HG03565 (cell line): ENCODE results near the gene SMG5.
A peak's percentile ranks its signal among the peaks of the same experiment; 100 is the strongest.
"Not testable (repeated sequence)": the region's sequence is repeated elsewhere in the genome, so short reads cannot be mapped to it uniquely, and the experiment has no call there.

Experiments used
- ATAC-seq: cut with Tn5 transposase; IDR thresholded peaks from one replicate; pipeline ENCODE4 v1.9.1; 2021; ENCODE audit warnings: mild to moderate bottlenecking, moderate library complexity; ENCODE audit not compliant: unreplicated experiment

The SMG5 gene

DNA sequence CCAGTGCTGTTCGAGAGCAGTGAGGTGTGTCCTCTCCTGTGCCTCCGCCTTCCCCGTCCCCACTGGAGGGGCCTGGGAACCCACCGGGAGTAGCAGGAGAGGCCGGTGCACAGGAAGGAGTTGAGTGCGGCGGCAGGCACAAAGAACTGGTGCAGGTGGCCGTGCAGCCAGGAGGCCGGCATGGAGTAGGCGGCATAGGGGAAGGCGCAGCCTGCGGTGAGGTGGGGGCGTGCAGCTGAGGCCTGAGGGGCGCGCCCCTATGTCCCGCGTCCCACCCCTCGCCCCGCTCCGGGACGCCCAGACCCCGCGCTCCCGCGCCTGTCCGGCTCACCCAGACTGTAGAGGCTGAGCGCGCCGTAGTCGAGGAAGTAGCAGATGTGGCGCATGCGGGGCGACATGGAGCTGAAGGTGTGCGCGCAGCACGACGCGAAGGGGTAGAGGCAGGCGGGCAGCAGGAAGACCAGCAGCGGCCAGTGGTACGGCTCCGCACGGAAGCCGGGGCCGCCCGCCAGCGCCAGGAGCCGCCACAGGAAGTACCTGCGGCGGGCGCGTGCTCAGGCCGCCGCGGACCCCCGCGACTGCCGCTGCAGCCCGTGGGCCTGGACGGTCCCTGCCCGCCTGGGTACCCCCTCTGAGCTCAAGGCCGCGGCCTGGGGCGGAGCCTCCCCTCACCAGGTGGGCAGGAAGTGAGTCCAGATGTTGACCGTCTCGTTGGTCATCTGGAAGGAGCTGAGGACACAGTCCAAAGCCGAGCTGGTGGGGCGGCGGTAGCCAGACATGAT is 37.0 kb downstream of the SMG5 start:
- ATAC-seq: no peak

DNA sequence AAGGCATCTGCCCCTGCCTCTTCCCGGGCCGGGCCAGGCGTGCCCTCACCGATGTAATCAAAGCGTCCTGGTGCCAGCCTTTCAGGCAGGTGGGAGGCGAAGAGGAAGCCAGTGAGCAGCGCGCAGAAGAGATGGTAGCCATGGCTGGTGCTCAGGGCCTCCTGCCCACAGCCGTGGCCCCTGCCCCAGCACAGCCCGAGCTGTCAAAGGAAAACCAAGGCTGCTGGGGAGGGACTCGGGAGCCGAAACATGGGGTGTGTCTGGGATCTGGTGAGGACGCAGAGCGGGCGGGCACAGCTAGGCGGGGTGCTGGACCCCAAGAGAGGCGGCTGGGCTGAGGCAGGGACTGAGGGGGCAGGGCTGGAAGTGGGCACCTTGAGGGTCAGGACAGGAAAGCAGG is 37.9 kb downstream of the SMG5 start:
- ATAC-seq: no peak

DNA sequence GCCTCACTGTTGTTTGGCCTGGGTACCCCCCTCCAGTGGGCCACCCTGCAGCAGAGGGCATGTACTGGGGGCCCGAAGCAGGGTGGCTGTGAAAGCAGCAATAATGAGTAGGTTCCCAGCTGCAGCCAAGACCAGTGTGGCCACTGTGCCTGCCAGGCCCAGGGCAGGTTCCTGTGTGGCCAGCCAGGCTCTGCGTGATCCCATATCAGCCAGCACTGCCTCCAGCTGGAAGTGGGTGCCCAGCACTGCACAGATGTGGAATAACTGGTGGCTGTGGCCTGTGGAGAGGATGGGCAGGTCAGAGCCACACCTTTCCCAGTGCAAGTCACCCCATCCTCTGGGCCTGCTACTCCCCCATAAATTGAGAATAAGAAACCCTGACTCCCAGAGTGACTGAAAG is 38.5 kb downstream of the SMG5 start:
- no peak for ATAC-seq

DNA sequence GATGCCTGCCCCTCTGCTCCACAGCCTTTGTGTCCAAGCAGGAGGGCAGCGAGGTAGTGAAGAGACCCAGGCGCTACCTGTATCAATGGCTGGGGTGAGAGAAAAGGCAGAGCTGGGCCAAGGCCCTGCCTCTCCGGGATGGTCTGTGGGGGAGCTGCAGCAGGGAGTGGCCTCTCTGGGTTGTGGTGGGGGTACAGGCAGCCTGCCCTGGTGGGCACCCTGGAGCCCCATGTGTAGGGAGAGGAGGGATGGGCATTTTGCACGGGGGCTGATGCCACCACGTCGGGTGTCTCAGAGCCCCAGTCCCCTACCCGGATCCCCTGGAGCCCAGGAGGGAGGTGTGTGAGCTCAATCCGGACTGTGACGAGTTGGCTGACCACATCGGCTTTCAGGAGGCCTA is 39.9 kb downstream of the SMG5 start:
- no peak for ATAC-seq

DNA sequence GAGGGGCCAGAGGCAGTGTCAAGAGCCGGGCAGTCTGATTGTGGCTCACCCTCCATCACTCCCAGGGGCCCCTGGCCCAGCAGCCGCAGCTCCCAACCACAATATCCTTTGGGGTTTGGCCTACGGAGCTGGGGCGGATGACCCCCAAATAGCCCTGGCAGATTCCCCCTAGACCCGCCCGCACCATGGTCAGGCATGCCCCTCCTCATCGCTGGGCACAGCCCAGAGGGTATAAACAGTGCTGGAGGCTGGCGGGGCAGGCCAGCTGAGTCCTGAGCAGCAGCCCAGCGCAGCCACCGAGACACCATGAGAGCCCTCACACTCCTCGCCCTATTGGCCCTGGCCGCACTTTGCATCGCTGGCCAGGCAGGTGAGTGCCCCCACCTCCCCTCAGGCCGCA is 40.7 kb downstream of the SMG5 start, which contains the start of gene BGLAP:
BGLAP (plus strand) TSS at position 259 of the 400 bp plus-strand sequence; CDS start at position 307, 48 bp downstream.
- no peak for ATAC-seq

DNA sequence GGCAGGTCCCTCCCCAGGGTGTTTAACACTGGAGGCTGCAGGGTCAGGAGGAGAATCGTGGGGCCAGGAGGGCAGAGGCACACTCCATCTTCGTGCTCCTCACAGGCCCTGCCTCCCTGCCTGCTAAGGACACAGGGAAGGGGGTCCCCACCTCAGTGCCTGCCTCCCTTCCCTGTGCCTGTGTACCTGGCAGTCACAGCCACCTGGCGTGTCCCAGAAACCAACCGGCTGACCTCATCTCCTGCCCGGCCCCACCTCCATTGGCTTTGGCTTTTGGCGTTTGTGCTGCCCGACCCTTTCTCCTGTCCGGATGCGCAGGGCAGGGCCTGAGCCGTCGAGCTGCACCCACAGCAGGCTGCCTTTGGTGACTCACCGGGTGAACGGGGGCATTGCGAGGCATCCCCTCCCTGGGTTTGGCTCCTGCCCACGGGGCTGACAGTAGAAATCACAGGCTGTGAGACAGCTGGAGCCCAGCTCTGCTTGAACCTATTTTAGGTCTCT is 41.3 kb downstream of the SMG5 start:
- ATAC-seq: no peak

DNA sequence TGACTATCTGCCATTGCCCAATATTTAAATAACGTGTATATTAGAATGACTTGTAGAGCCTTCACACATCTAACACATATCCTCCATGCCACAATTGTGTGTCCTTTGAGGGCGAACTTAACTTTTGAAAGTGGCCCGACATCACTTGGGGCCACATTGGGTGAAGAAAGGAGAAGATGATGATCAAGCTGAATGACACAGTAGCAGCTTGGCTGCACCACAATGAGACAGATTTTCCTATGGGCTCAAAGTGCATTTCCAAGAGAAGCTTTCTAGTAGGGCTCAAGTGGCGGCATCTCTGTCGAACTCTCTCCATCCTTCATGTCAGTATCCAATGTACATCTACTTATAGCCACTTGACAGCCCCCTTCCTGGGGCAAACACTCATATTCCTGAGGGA is 44.4 kb downstream of the SMG5 start:
- ATAC-seq: no peak

DNA sequence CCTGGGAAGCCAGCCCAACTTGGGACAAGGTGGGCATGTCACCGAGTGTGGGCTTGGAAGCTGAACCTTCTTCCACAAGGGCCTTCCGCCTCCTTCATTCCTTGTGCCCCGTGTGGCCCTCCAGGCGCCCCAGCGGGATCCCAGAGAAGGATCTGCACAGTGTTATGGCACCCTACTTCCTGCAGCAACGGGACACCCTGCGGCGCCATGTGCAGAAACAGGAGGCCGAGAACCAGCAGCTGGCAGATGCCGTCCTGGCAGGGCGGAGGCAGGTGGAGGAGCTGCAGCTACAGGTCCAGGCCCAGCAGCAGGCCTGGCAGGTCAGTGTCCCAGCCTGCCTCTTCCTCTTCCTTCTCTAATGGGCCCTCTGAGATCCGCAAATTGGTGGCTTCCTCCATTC is 46.5 kb downstream of the SMG5 start:
- no peak for ATAC-seq

DNA sequence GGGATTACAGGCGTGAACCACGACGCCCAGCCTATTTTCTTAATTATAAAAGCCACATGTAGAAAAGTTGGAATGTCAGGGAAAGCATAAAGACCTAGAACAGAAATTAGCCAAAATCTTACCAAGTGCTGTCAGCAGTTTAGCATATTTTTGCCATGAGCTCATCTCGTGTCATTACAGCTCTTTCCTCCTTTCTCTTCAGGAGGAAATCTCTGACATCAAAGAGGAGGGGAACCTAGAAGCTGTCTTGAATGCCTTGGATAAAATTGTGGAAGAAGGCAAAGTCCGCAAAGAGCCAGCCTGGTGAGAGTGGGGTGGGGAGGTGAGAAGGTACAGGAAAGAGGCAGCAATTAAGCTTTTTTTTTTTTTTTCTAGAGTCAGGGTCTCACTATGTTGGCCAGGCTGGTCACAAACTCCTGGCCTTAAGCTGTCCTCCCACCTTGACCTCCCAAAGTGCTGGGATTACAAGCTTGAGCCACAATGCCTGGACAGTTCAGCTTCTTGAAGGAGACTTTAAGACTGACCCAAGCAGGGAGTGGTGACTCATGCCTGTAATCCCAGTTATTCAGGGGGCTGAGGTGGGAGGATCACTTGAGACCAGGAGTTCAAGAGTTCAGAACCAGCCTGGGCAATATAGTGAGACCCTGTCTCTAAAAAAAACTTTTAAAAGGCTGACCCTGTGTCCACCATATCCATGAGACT is 49.0 kb downstream of the SMG5 start:
- ATAC-seq: no peak

DNA sequence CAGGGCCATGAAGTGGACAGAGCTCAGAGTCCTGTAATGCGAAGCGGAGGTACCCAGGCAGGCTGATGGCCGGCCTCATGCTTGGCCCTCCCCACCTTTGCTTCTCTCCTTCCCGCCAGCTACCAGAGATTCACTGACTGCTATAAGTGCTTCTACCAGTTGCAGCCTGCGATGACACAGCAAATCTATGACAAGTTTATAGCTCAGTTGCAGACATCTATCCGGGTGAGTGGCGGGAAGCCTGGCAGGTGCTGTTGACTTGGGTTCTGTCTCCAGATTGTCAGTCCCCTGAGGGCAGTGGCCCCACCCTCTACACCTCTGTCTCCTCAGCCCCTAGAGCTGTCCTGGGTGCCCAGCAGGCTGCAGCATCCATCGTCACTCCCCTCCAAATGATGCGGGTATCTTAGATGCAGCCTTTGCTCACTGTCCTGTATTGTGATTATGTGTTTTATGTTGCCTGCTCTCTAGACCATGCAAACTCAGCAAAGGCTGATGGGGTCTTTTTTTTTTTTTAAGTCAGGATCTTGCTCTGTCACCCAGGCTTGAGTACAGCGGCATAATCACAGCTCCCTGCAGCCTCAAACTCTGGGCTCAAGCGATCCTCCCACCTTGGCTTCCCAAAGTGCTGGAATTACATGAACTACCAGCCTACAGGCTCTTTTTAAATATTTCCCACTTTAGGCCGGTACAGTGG is 50.3 kb downstream of the SMG5 start:
- ATAC-seq: no peak

DNA sequence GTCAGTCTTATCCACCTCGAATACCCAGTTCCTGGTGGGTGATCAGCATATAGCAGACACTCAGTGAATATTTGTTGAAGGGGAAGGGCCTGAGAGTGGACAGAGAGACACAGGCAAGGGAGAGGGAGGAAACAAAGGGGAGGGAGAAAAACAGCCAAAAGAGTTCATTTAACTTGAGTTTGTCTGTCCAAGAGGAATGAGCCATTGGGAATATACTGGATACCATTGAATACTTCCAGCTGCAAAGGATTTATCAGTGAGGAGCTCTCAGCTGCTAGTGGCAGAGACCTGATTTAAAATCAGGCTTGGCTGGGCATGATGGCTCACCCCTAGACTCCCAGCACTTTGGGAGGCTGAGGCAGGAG is 52.2 kb downstream of the SMG5 start:
- ATAC-seq: no peak

DNA sequence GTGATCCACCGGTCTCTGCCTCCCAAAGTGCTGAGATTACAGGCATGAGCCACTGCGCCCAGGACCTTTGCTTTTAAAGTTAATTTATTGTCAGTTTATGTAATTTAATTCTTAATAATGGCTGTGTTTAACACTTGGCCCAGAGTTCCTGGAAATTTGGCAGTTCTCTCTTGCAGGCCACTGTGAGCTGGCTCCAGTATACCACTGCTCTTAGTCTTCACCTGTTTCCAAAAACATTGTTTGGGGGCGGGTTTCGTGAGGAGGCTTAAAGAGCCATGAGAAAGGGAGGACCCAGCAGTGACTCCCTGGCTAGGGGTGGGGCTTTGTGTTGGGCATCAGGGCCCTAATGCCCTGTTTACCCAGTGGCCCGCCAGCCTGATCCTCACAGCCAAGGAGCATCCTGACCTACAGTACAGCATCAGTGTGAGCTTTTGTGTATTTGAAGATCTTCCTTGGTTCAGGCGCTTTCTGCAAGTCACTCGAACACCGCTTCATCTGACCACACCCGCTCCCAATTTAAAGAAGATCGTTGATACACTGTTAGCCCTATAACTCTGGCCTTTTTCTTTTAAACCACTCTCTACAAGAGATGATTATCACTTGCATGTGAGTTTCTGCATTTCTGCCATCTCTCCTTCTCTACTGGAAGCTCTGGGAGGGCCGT is 52.7 kb downstream of the SMG5 start:
- ATAC-seq: no peak

DNA sequence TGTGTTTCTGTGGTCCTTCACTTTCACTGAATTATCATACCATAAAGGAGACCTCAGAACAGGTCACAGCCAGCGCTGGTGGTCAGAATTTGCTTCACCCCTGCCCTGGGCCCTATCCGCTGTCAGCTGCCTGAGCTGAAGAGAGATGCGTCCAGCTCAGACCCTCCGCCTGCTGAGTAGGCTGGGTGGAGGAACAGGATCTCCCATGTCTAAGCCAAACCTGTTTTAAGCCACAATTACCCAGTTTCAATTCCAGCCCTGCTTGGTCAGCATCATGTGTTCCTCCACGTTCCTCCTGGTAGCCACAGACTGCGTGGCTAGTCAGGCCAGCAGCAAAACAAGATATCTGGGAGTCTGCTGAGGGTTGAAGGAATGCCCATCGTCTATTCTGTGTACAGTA is 54.1 kb downstream of the SMG5 start:
- no peak for ATAC-seq

DNA sequence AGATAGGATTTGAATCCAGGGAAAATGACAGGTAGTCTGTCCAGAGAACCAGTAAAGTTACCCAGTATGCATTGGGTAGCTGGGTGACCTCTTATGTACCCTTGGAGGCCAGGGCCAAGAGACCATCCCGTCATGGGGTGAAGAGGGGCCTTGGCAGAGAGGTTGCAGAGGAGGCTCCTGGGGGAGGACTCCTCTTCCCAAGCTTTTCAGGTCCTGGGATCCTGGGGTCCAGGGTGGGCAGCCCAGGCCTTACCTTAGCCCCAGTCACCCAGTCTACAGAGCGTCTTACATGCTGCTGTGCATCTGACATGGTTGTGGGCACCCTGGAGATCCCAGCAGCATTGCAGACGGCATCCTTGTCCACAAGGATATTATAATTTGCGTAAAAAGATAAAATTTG is 55.8 kb downstream of the SMG5 start:
- ATAC-seq: peak; percentile 8

DNA sequence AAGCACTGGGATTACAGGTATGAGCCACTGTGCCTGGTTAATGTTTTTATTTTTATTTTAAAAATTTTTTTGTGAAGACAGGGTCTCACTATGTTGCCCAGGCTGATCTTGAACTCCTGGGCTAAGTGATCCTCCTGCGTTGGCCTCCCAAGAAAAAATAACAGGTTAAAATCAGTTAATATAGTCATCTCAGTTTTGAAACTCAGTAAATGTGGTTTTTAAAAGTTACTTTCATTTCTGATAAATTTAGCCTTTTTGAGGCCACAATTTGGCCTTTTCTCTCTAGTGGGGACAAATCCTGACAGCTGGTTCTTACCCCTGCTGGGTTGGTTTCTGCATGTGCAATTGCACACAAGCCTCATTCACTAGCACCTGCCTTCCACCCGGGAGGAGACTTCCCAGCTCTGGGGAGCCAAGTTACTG is 56.5 kb downstream of the SMG5 start:
- peak; percentile 64 for ATAC-seq

DNA sequence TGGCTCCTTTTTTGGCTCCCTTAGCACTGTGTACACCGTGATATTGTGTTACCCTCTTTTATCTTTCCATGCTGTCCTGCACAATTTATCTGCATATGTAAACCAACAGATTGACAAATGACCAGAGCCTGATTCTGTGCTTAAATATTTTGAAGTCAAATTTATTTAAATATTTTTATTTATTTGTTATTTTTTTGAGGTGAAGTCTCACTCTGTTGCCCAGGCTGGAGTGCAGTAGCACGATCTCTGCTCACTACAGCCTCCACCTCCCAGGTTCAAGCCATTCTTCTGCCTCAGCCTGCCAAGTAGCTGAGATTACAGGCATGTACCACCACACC is 57.0 kb downstream of the SMG5 start:
- ATAC-seq: no peak

DNA sequence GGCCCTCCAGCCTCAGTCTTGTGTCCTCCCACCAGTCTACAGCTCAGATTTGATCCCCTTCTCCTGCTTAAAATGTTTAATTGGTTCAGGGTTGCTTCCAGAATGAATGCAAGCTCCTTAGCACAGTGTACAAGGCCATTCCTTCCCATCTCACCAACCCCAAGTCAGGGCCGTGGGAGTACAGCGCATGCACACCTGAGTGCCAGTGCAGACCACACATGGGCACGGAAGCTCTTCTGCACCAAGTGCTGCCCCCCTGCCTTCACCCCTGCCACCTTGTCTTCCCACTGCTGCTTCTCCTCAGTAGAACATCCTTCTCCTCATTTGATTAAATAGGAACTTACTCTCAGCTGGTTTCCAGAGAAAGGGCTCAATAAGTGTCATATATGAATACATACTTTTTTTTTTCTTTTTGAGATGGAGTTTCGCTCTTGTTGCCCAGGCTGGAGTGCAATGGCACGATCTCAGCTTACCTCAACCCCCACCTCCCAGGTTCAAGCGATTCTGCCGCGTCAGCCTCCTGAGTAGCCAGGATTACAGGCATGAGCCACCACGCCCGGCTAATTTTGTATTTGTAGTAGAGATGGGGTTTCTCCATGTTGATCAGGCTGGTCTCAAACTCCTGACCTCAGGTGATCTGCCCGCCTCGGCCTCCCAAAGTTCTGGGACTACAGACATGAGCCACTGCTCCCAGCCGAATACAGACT is 60.5 kb downstream of the SMG5 start:
- ATAC-seq: no peak

DNA sequence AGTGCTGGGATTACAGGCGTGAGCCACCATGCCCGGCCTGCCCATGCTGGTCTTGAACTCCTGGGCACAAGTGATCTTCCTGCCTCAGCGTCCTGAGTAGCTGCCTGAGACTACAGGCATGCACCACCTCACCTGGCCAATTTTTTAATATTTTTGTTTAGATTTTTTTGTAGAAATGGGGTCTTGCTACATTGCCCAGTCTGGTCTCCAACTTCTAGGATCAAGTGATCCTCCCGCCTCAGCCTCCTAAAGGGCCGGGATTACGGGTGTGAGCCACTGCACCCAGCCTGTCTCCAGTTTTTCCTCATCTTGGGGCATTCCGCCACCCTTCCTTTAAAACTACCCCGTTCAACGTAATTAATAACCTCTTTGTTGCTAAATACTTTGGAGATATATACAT is 62.4 kb downstream of the SMG5 start:
- no peak for ATAC-seq

DNA sequence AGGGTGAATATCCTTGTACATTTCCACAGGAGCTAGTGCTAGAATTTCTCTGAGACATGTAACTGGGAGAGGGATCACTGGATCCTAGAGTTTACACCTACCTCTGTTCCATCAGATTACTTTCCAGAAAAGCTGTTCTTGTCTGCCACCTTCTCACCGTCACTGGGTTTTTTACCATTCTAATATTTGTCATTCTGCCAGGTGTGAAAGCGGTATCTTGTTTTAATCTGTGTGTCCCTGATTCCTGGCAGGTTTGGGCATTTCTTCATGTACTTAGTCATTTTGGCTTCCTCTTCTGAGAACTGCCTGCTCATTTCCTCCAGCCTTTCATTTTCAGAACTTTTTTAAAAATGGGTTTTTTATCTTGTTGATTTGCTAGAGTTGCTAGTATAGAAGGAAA is 64.8 kb downstream of the SMG5 start:
- ATAC-seq: no peak

DNA sequence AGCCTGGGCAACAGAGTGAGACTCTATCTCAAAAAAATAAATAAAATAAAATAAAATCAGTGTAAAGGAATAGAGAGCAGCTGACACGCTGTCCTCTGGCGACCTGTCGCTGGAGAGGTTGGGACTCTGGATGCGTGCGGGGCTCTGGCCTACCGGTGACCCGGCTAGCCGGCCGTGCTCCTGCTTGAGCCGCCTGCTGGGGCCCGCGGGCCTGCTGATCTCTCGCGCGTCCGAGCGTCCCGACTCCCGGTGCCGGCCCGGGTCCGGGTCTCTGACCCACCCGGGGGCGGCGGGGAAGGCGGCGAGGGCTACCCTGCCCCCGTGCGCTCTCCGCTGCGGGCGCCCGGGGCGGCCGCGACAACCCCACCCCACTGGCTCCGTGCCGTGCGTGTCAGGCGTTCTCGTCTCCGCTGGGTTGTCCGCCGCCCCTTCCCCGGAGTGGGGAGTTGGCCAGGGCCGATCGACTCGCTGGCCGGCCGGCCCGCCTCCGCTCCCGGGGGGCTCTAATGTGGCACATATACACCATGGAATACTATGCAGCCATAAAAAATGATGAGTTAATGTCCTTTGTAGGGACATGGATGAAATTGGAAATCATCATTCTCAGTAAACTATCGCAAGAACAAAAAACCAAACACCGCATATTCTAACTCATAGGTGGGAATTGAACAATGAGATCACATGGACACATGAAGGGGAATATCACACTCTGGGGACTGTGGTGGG is 66.1 kb downstream of the SMG5 start:
- not testable (repeated sequence) for ATAC-seq
